GM18868 (cell line): ENCODE measurements around the gene KCNE5.
"Not testable (repeated sequence)": the region's sequence is repeated elsewhere in the genome, so short reads cannot be mapped to it uniquely, and the experiment has no call there.

ENCODE experiments used
- ATAC-seq: cut with Tn5 transposase; IDR thresholded peaks from one replicate; pipeline ENCODE4 v1.9.1; 2021; ENCODE audit warnings: mild to moderate bottlenecking, moderate library complexity; ENCODE audit not compliant: unreplicated experiment

KCNE5 gene

GRCh38 chrX:109624641-109625616 is at the start of gene KCNE5:
KCNE5 (minus strand) TSS chrX:109625172; CDS start chrX:109625020, 152 bp downstream.
- no peak for ATAC-seq

GRCh38 chrX:109672239-109672638 is 47.3 kb upstream of the KCNE5 start:
- ATAC-seq: no peak

- ATAC-seq: not testable (repeated sequence)
Measured at GRCh38 chrX:109671170-109671569, 46.2 kb upstream of the KCNE5 start.

- ATAC-seq: no peak
Measured at GRCh38 chrX:109667986-109668385, 43.0 kb upstream of the KCNE5 start.

GRCh38 chrX:109660435-109661143 is 35.6 kb upstream of the KCNE5 start:
- no peak for ATAC-seq

GRCh38 chrX:109658391-109658790 is 33.4 kb upstream of the KCNE5 start:
- ATAC-seq: no peak

GRCh38 chrX:109657364-109657763 is 32.4 kb upstream of the KCNE5 start:
- ATAC-seq: not testable (repeated sequence)

GRCh38 chrX:109656774-109657173 is 31.8 kb upstream of the KCNE5 start:
- ATAC-seq: no peak

- ATAC-seq: no peak
Measured at GRCh38 chrX:109655502-109656201, 30.7 kb upstream of the KCNE5 start.

- no peak for ATAC-seq
Measured at GRCh38 chrX:109654516-109655109, 29.6 kb upstream of the KCNE5 start.

GRCh38 chrX:109644671-109645070 is 19.7 kb upstream of the KCNE5 start:
- ATAC-seq: not testable (repeated sequence)

- ATAC-seq: no peak
Measured at GRCh38 chrX:109643687-109644086, 18.7 kb upstream of the KCNE5 start.

- ATAC-seq: no peak
Measured at GRCh38 chrX:109638158-109638557, 13.2 kb upstream of the KCNE5 start.

- not testable (repeated sequence) for ATAC-seq
Measured at GRCh38 chrX:109637477-109637876, 12.5 kb upstream of the KCNE5 start.

GRCh38 chrX:109635146-109635545 is 10.2 kb upstream of the KCNE5 start:
- ATAC-seq: peak; percentile 59

- no peak for ATAC-seq
Measured at GRCh38 chrX:109632906-109633504, 8.0 kb upstream of the KCNE5 start.

- ATAC-seq: no peak
Measured at GRCh38 chrX:109629310-109629709, 4.3 kb upstream of the KCNE5 start.

- no peak for ATAC-seq
Measured at GRCh38 chrX:109626637-109627036, 1.7 kb upstream of the KCNE5 start.

- ATAC-seq: no peak
Measured at GRCh38 chrX:109623997-109624396, 975 bp downstream of the KCNE5 start.

- ATAC-seq: no peak
Measured at GRCh38 chrX:109622270-109622669, 2.7 kb downstream of the KCNE5 start.
